Measurements from ENCODE around the gene CLPTM1.

GRCh38 chr19:44908836-44909261 is 46.3 kb upstream of the CLPTM1 start:
- no peak for TF ChIP-seq CTCF (IDR thresholded peaks at IDR 0.05)
- no peak for TF ChIP-seq POLR2A (IDR thresholded peaks at IDR 0.05)
- TF ChIP-seq POLR2AphosphoS5 (IDR thresholded peaks at IDR 0.05): no peak

Data from suprapubic skin (tissue), 4 donors.